ENCODE results near the gene ATP6V0D1.

Gene ATP6V0D1

GRCh38 chr16:67445913-67446907 is 34.7 kb downstream of the ATP6V0D1 start:
- DNase-seq = peak in 3 of 56 donors; percentile 3 to 14 (median 11)

- DNase-seq = no peak
Measured at GRCh38 chr16:67445441-67445912, 35.5 kb downstream of the ATP6V0D1 start.

- DNase-seq = no peak
Measured at GRCh38 chr16:67445126-67445426, 35.9 kb downstream of the ATP6V0D1 start.

GRCh38 chr16:67444259-67445125 is 36.5 kb downstream of the ATP6V0D1 start:
- no peak for DNase-seq

GRCh38 chr16:67443265-67443664 is 37.7 kb downstream of the ATP6V0D1 start:
- no peak for DNase-seq

- DNase-seq = no peak
Measured at GRCh38 chr16:67442581-67443255, 38.2 kb downstream of the ATP6V0D1 start.

- no peak for DNase-seq
Measured at GRCh38 chr16:67441907-67442306, 39.0 kb downstream of the ATP6V0D1 start.

GRCh38 chr16:67441271-67441753 is 39.6 kb downstream of the ATP6V0D1 start:
- peak in 21 of 56 donors; percentile 6 to 72 (median 32) for DNase-seq

GRCh38 chr16:67438824-67439393 is 42.0 kb downstream of the ATP6V0D1 start:
- DNase-seq = no peak

GRCh38 chr16:67438098-67438791 is 42.7 kb downstream of the ATP6V0D1 start:
- DNase-seq = no peak

GRCh38 chr16:67437513-67437912 is 43.4 kb downstream of the ATP6V0D1 start:
- no peak for DNase-seq

GRCh38 chr16:67436640-67437193 is 44.2 kb downstream of the ATP6V0D1 start:
- no peak for DNase-seq

- DNase-seq = no peak
Measured at GRCh38 chr16:67435758-67436164, 45.2 kb downstream of the ATP6V0D1 start.

GRCh38 chr16:67433131-67433719 is 47.7 kb downstream of the ATP6V0D1 start:
- DNase-seq = no peak

GRCh38 chr16:67432506-67432890 is 48.5 kb downstream of the ATP6V0D1 start:
- DNase-seq = no peak

- no peak for DNase-seq
Measured at GRCh38 chr16:67431775-67432505, 49.0 kb downstream of the ATP6V0D1 start.

GRCh38 chr16:67430977-67431774 is 49.8 kb downstream of the ATP6V0D1 start, which contains the start of gene HSD11B2:
HSD11B2 (plus strand) TSS chr16:67431121; CDS start chr16:67431249, 128 bp downstream.
- DNase-seq = peak in 27 of 56 donors; percentile 15 to 68 (median 37)

GRCh38 chr16:67430504-67430976 is 50.4 kb downstream of the ATP6V0D1 start:
- no peak for DNase-seq
